GM18951 (cell line): Measurements from ENCODE around the gene SENP1.
"Not testable (repeated sequence)": the region's sequence is repeated elsewhere in the genome, so short reads cannot be mapped to it uniquely, and the experiment has no call there.

ENCODE experiments used
- POLR2A ChIP-seq: IDR thresholded peaks from 4 replicates; pipeline ENCODE4 v1.6.1; 2011; ENCODE audit warnings: mild to moderate bottlenecking; ENCODE audit not compliant: insufficient read length, insufficient read depth; ENCODE audit errors: extremely low read depth
- in situ Hi-C: fragments of 300-500 bp; cut with MboI; formaldehyde crosslinking; loops from one replicate; pipeline ENCODE4 v1.12.0; 2022; ENCODE audit warnings: low sequenced_read_pairs, mixed read lengths, inconsistent platforms; ENCODE audit not compliant: unreplicated experiment

Gene SENP1

DNA sequence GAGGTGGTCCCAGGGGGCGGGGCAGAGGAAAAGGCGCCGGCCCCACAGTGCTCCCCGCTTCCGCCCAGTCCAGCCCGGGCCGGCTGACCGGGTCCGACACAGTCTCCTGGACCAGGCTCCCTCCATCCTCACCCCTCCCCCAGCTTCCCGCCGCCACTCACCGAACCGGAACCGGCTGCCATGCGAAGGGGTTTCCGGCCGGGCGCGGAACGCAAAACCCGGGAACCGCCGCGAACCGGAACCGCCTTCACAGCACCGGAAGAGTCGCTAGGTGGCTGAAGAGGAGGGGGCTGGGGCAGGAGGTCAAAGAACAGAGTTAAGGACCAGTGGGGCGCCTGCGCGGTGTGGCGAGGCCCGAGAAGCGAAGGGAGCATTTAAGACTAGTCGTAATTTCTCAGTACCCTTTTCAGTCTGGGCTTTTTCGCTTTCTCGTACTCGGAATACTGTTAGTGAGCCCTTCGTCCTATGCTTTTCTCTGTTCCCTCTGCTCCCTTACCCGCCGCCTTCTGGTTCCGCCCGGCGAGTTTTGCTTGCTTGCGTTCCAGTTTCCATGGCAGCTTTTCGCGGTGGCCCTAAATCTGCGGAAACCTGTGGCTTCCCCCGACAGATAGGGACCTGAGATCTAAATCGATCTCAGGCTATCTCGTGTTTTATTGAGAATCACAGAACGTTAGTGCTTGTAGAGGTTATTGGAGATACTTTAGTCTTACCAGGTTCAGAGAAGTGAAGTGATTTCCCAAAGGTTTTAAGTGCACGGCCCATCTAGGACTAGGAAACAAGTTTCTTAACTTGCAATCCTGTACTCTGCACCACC lies at the start of gene SENP1:
TSS of gene SENP1 (minus strand) at position 213 of the 814 bp plus-strand sequence. CDS start 4,607 bp downstream, outside the sequence.
- peak; percentile 59 for TF ChIP-seq POLR2A
- in situ Hi-C loops = no loop called here

DNA sequence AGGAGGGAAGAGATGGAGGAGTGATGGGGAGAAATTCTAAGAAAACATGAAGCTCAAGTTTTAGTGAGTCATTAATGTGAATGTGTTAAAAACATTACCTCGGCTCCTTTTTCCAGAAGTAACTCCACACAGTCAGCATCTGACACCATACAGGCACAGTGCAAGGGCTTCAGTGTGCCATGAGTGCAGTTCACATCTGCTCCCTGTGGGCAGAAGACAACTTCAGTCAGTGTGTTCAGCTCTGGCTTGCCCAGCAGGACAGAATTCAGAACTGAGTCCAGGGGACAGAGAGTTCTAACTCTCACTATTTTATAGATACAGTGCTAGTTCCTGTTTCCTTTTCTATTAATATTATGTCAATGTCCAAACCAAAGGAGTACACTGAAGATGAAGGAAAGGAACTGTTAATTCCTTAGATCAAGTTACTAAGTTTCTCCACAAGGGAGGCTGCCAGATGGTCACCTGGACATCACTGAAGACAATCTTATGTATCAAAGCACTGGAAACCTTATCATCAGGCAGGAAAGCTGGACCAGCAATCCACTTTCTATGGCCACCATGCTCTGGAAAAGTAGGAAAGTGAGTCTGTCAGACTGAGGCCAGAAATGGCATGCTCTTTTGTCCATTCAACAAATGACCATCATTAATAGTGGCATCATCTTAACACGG lies 45.4 kb upstream of the SENP1 start:
- TF ChIP-seq POLR2A = no peak
- in situ Hi-C loops = no loop called here

- TF ChIP-seq POLR2A = no peak
- in situ Hi-C loops = no loop called here
Observed at GRCh38 chr12:48145981-48146380, 40.1 kb upstream of the SENP1 start.

DNA sequence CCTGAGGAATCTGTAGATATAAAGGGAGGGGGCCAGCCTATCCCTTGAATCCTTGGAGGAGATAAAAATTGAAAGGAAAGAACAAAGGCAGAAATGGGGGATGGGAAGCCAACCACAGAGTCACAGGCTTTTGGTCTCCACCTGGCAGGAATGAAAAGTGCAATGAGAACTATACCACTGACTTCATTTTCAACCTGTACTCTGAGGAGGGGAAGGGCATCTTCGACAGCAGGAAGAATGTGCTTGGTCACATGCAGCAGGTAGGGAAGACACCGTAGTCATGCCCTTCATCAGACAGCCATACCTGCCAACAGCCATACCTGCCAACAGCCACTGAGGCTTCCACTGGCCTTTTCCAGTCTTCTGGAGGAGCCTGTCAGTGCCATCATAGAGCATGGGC lies 38.0 kb upstream of the SENP1 start:
- in situ Hi-C loops = no loop called here
- no peak for TF ChIP-seq POLR2A

DNA sequence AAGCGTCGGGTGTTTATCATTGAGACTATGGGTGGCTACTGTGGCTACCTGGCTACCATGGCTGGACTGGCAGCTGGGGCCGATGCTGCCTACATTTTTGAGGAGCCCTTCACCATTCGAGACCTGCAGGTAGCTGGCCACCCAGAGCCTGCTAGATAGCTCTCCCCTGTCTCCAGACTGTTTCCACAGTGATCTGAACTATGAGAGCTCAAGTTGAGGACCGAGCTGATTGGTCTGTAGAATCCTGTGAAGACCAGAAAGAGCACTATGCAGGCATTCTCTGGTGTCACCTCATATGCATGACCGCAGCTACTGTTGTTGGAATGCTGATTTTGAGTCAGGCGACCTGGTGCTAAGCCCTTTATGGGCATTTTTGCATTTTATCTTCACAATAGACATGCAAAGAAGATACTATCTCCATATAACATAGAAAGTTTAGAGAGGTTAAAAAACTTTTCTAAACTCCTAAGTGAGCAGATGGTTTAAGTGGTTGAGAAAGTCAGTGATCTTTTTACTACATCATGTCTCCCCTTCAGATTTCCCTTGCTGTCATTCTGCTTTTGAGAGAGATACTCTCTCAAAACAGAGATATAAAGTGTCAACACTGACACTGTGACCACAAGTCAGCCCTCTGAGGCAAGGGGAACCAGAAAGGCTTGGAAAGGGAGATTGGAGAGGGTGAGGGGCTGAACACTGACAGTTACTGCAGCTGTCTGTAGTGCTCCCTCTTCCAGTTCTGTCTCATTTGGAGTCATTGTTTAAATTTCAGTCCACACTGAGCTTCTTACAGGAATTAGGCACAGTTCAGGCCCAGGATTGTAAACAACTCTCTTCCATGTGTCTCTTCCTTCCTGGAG lies 37.2 kb upstream of the SENP1 start:
- in situ Hi-C loops = no loop called here
- TF ChIP-seq POLR2A = no peak

- in situ Hi-C loops = no loop called here
- no peak for TF ChIP-seq POLR2A
Observed at GRCh38 chr12:48135027-48135426, 29.1 kb upstream of the SENP1 start.

GRCh38 chr12:48132826-48133225 lies 26.9 kb upstream of the SENP1 start:
- in situ Hi-C loops = no loop called here
- no peak for TF ChIP-seq POLR2A

GRCh38 chr12:48131517-48131916 lies 25.6 kb upstream of the SENP1 start:
- no peak for TF ChIP-seq POLR2A
- in situ Hi-C loops = no loop called here

- no peak for TF ChIP-seq POLR2A
- in situ Hi-C loops = no loop called here
Observed at GRCh38 chr12:48129376-48129775, 23.5 kb upstream of the SENP1 start.

DNA sequence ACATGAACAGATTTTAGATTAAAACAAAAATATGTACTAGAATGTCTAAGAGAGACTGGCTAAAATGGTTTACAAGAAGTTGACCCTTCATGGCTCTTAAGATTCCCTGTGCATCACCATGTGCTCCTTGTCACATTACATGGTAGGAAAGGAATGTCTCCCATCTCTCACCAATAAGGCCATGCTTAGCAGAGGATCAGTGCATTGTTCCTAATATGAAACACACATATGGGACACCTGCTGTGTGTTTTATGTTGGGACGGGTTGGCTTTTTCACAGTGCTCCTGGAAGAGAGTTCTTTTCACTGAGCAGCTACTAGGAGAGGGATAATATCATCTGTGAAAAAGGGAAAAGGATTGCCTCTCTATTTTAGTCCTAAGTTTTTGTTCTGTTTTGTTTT lies 22.9 kb upstream of the SENP1 start:
- in situ Hi-C loops = no loop called here
- no peak for TF ChIP-seq POLR2A

DNA sequence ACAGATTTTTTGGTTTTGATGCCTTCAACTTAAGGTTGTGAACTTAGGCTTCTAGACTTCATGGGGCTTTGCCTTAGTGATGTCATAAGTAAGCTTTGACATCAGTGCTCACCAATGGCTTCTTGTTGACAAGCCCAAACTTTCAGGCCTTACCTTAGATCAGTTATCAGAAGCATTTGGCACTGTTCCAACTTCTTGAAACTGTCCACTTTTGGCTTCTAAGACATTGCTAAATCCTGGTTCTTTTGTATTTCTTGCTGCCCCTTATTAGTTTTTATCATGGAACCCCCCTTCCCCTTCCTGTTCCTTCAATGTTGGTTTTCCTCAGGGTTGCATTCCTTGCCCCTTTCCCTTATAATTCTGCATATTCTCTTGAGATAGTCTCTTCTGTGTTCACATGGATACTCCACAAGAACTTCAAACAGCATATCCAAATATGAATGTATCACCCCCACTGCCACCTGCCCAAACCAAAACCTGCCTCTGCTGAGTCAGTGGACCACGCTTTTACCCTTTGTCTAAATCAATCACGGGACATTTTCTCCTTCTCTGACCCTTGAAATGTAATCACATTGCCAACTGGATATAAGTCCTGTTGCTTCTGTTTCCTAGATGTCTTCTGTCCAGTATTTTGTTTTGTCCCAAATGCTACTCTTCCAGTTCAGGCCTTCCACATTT lies 21.2 kb upstream of the SENP1 start:
- TF ChIP-seq POLR2A = no peak
- in situ Hi-C loops = no loop called here

DNA sequence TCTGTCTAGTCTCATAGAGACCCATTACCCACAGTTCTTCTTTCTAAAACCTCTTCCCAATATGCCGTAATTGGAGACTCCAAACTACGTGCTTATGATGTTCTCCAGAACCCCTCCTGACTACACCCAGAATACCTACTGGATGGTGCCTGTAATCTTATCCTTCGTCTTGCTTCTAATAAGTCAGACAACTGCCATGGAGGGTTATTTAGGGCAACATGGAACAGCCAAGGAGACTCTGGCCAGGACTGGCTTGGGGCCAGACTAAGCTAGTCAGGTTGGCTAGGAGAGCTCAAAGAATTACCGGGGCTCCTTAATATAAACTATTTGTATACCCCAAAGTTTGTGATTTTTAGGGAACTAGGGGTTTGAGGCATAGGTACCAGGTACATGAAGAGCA lies 20.1 kb upstream of the SENP1 start:
- no peak for TF ChIP-seq POLR2A
- in situ Hi-C loops = no loop called here

DNA sequence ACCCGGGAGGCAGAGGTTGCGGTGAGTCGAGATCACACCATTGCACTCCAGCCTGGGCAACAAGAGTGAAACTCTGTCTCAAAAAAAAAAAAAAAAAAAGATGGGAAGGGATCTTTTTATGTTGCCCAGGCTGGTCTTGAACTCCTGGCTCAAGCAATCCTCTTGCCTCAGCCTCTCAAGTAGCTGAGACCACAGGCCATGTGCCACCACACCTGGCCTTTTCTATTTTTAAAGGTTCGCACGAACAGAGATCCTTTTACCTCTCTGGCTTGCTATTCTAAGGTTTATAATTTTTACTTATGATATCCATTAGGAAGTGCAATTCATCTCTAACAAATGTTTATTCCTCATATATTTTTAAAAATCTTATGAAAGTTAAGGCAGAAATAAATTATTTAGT lies 19.7 kb upstream of the SENP1 start:
- in situ Hi-C loops = not testable (repeated sequence)
